Panc1 (cell line): ENCODE data around the gene ADGRL3.

Source experiments
- POLR2AphosphoS5 ChIP-seq: IDR thresholded peaks from 2 replicates; pipeline ENCODE4 v1.6.1; 2012; ENCODE audit warnings: mild to moderate bottlenecking, low read depth, low read length, moderate library complexity
- TF ChIP-seq, protein P1 (sequence below): fragments of 450-650 bp; IDR thresholded peaks from 2 replicates; pipeline ENCODE4 v1.5.1; 2017; ENCODE audit warnings: mild to moderate bottlenecking
- TF ChIP-seq, protein P2 (sequence below), 2 experiments: IDR thresholded peaks; 2 replicates each; pipeline ENCODE4 v1.6.1; 2011 to 2012; ENCODE audit warnings: low read depth in 2 of 2, control low read depth in 1 of 2, low read length in 1 of 2, mild to moderate bottlenecking in 1 of 2, moderate library complexity in 1 of 2; ENCODE audit not compliant: insufficient read depth in 1 of 2

DNA sequence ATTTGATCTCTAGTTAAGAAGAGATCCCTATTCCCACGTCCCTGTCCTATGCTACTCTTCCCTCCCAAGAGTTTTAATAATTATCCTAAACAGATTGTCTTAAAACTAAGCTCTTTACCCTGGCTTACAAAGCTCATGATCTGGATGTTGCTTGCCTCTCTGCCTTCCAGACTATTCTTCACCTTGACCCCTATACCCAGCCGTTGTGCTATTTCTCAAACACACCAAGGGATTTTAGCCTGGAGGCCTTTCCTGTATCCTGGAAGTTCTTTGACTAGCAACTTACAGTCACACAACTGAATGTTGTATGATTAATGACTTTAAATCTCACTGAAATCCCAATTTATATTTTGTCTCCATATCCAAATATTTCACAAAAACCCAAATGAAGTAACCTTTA is 314.9 kb downstream of the ADGRL3 start:
- TF ChIP-seq POLR2AphosphoS5: no peak
- TF ChIP-seq, protein P1, sequence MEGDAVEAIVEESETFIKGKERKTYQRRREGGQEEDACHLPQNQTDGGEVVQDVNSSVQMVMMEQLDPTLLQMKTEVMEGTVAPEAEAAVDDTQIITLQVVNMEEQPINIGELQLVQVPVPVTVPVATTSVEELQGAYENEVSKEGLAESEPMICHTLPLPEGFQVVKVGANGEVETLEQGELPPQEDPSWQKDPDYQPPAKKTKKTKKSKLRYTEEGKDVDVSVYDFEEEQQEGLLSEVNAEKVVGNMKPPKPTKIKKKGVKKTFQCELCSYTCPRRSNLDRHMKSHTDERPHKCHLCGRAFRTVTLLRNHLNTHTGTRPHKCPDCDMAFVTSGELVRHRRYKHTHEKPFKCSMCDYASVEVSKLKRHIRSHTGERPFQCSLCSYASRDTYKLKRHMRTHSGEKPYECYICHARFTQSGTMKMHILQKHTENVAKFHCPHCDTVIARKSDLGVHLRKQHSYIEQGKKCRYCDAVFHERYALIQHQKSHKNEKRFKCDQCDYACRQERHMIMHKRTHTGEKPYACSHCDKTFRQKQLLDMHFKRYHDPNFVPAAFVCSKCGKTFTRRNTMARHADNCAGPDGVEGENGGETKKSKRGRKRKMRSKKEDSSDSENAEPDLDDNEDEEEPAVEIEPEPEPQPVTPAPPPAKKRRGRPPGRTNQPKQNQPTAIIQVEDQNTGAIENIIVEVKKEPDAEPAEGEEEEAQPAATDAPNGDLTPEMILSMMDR: no peak
- TF ChIP-seq, protein P2, sequence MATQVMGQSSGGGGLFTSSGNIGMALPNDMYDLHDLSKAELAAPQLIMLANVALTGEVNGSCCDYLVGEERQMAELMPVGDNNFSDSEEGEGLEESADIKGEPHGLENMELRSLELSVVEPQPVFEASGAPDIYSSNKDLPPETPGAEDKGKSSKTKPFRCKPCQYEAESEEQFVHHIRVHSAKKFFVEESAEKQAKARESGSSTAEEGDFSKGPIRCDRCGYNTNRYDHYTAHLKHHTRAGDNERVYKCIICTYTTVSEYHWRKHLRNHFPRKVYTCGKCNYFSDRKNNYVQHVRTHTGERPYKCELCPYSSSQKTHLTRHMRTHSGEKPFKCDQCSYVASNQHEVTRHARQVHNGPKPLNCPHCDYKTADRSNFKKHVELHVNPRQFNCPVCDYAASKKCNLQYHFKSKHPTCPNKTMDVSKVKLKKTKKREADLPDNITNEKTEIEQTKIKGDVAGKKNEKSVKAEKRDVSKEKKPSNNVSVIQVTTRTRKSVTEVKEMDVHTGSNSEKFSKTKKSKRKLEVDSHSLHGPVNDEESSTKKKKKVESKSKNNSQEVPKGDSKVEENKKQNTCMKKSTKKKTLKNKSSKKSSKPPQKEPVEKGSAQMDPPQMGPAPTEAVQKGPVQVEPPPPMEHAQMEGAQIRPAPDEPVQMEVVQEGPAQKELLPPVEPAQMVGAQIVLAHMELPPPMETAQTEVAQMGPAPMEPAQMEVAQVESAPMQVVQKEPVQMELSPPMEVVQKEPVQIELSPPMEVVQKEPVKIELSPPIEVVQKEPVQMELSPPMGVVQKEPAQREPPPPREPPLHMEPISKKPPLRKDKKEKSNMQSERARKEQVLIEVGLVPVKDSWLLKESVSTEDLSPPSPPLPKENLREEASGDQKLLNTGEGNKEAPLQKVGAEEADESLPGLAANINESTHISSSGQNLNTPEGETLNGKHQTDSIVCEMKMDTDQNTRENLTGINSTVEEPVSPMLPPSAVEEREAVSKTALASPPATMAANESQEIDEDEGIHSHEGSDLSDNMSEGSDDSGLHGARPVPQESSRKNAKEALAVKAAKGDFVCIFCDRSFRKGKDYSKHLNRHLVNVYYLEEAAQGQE (IDR thresholded peaks at IDR 0.05; ENCODE audit: insufficient read depth in 1 of 2, low read depth in 2 of 2, low read length in 1 of 2): no peak
